SU-DHL-6 (cell line): ENCODE results near the gene ZBTB21.

Experiments used
- CTCF ChIP-seq: fragments of 200-600 bp; sonication (generic); IDR thresholded peaks from one replicate; pipeline ENCODE4 v1.5.1; 2017; ENCODE audit warnings: antibody characterized with exemption, mild to moderate bottlenecking, low read length, moderate library complexity; ENCODE audit not compliant: insufficient read depth, poor library complexity, severe bottlenecking
- EZH2phosphoT487 ChIP-seq: fragments of 200-600 bp; sonication (generic), shearing (Covaris generic); conservative IDR thresholded peaks from 2 replicates; pipeline ENCODE4 v1.6.1; 2018; ENCODE audit warnings: mild to moderate bottlenecking, antibody characterized with exemption, low read length, moderate library complexity, mixed read lengths

GRCh38 chr21:42039470-42039901 lies 29.3 kb upstream of the ZBTB21 start:
- TF ChIP-seq CTCF (no peak), EZH2phosphoT487 (no peak)
